ENCODE measurements around the gene MAP3K8. TPM values are rescaled to one million over a fixed set of nuclear protein-coding genes. Genes with fewer than 3 reads are reported as not detected.

MAP3K8 gene
- total and polyA plus RNA-seq, 11 donors, result 3.6 to 39.0 (median 5.8) TPM

GRCh38 chr10:30454744-30455510 is 20.9 kb downstream of the MAP3K8 start:
- Histone ChIP-seq H3K27me3 (peaks cover 0 to 7% (median 0%) of the 10 kb centered on the region in 9 donors), H3K27ac (peak overlapping the region; percentile 41 to 88 (median 77)), H3K4me1 (peaks cover 16 to 77% (median 34%) of the 10 kb centered on the region in 12 donors), H3K4me3 (peak overlapping the region in 4 of 12 donors; percentile 0 to 14 (median 11)), H3K9me3 (no peaks in the 10 kb centered on the region), H3K36me3 (peaks cover 0 to 75% (median 62%) of the 10 kb centered on the region in 9 donors)
- 4 to 14% (median 8%) methylated on average over 3 of the region's 3 CpGs for WGBS, 4 donors
- ATAC-seq (peak; percentile 67 to 87 (median 76)), DNase-seq (no peak)
- TF ChIP-seq POLR2A (IDR thresholded peaks at IDR 0.05), result no peak
- no peak for TF ChIP-seq CTCF (IDR thresholded peaks at IDR 0.05)
- intact Hi-C loops (cut with DNase I), result loop anchor here in 2 of 10 donors (2.0 to 5.0 kb wide), 2 partner anchors 20 to 38 kb away; partner anchors contain the start of gene MAP3K8 (in 1 of the 2)

GRCh38 chr10:30455816-30456215 is 21.8 kb downstream of the MAP3K8 start:
- DNase-seq (no peak), ATAC-seq (peak in 1 of 4 donors; percentile 12)
- H3K4me1 ChIP-seq, result peaks cover 16 to 80% (median 34%) of the 10 kb centered on the region in 12 donors
- intact Hi-C loops (cut with DNase I), result loop anchor here in 3 of 10 donors (2.0 to 5.0 kb wide), 2 partner anchors 21 to 39 kb away; partner anchors contain the start of gene MAP3K8 (in 2 of the 3)
- peaks cover 0 to 7% (median 0%) of the 10 kb centered on the region in 9 donors for H3K27me3 ChIP-seq
- no peak for TF ChIP-seq CTCF (IDR thresholded peaks at IDR 0.05)
- TF ChIP-seq POLR2A (IDR thresholded peaks at IDR 0.05), result no peak
- WGBS, 4 donors, result 46 to 84% (median 63%) methylated on average over 3 to 4 of the region's 4 CpGs
- H3K36me3 ChIP-seq, result peaks cover 0 to 75% (median 62%) of the 10 kb centered on the region in 9 donors
- H3K27ac ChIP-seq, result peak overlapping the region; percentile 3 to 88 (median 74)
- H3K9me3 ChIP-seq, result no peaks in the 10 kb centered on the region
- H3K4me3 ChIP-seq, result peak overlapping the region in 4 of 12 donors; percentile 0 to 12 (median 11)

- Histone ChIP-seq H3K9me3 (no peaks in the 10 kb centered on the region), H3K27me3 (peaks cover 0 to 7% (median 0%) of the 10 kb centered on the region in 9 donors), H3K36me3 (peaks cover 0 to 75% (median 62%) of the 10 kb centered on the region in 9 donors), H3K4me3 (peak overlapping the region in 1 of 12 donors; percentile 12), H3K27ac (peak overlapping the region; percentile 22 to 88 (median 74)), H3K4me1 (peaks cover 16 to 80% (median 34%) of the 10 kb centered on the region in 12 donors)
- TF ChIP-seq POLR2A (IDR thresholded peaks at IDR 0.05) (no peak), CTCF (IDR thresholded peaks at IDR 0.05) (no peak)
- ATAC-seq (peak; percentile 19 to 41 (median 21)), DNase-seq (peak in 2 of 5 donors; percentile 30 to 38)
- intact Hi-C loops (cut with DNase I), result loop anchor here in 2 of 10 donors (2.0 to 5.0 kb wide), 2 partner anchors 21 to 39 kb away; partner anchors contain the start of gene MAP3K8 (in 1 of the 2)
- WGBS, 4 donors, result 36 to 58% (median 46%) methylated on average over 4 of the region's 4 CpGs
Observed at GRCh38 chr10:30456266-30456665, 22.3 kb downstream of the MAP3K8 start.

GRCh38 chr10:30459283-30459682 is 25.3 kb downstream of the MAP3K8 start:
- H3K9me3 ChIP-seq, result no peaks in the 10 kb centered on the region
- TF ChIP-seq POLR2A (IDR thresholded peaks at IDR 0.05), result no peak
- no peak for TF ChIP-seq CTCF (IDR thresholded peaks at IDR 0.05)
- H3K4me3 ChIP-seq, result no peak overlapping the region
- peak overlapping the region in 4 of 12 donors; percentile 11 to 88 (median 44) for H3K27ac ChIP-seq
- intact Hi-C loops (cut with DNase I), result loop anchor here in 1 of 10 donors (5.0 kb wide), 1 partner anchor 42 kb away; no protein-coding TSS in a partner anchor
- H3K27me3 ChIP-seq, result peaks cover 0 to 7% (median 0%) of the 10 kb centered on the region in 9 donors
- H3K4me1 ChIP-seq, result peaks cover 16 to 60% (median 26%) of the 10 kb centered on the region in 12 donors
- H3K36me3 ChIP-seq, result peaks cover 0 to 68% (median 54%) of the 10 kb centered on the region in 9 donors
- DNase-seq (peak in 2 of 5 donors; percentile 44 to 50), ATAC-seq (peak; percentile 39 to 77 (median 56))
- WGBS, 4 donors, result 67 to 94% (median 88%) methylated on average over 4 to 6 of the region's 6 CpGs
